Right lobe of liver (tissue), 4 donors: Measurements from ENCODE around the gene PLCL1.

Experiments used
- POLR2A ChIP-seq: fragments of 450-650 bp; IDR thresholded peaks from one replicate; pipeline ENCODE4 v1.6.1; 2017; ENCODE audit warnings: antibody characterized with exemption, mild to moderate bottlenecking
- TF ChIP-seq, protein P1 (sequence below), 4 donors: fragments of 200-600 bp in 3 of 4; fragments of 450-650 bp in 1 of 4; IDR thresholded peaks; one replicate each; pipeline versions ENCODE4 v1.5.1 to v1.8.0; 2016 to 2022; ENCODE audit warnings: antibody characterized with exemption in 4 of 4, mild to moderate bottlenecking in 2 of 4
- donor health status: DM: no; HTN: no; CAD: no.
- donor health status: DM: no; HTN: no; CAD: no.
- donor health status: DM: no; HTN: yes; CAD: no.

DNA sequence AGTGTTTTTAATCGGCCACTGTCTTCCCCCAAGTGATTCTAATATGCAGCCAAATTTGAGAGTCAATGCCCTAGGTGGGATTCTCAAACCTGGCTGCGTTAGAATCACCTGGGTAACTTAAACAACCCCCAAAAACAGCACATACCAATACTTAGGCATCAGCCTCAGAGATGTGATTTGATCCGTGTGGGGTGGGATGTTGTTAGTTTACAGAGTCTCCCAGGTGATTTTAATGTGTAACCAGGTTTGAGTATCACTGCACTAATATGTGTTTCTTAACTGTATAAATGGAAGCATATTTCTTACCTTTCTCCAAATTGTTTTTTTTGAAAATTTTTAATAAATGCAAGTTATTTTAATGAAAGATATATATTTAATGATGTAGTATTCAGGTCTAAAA, 135.4 kb downstream of the PLCL1 start:
- TF ChIP-seq, protein P1, sequence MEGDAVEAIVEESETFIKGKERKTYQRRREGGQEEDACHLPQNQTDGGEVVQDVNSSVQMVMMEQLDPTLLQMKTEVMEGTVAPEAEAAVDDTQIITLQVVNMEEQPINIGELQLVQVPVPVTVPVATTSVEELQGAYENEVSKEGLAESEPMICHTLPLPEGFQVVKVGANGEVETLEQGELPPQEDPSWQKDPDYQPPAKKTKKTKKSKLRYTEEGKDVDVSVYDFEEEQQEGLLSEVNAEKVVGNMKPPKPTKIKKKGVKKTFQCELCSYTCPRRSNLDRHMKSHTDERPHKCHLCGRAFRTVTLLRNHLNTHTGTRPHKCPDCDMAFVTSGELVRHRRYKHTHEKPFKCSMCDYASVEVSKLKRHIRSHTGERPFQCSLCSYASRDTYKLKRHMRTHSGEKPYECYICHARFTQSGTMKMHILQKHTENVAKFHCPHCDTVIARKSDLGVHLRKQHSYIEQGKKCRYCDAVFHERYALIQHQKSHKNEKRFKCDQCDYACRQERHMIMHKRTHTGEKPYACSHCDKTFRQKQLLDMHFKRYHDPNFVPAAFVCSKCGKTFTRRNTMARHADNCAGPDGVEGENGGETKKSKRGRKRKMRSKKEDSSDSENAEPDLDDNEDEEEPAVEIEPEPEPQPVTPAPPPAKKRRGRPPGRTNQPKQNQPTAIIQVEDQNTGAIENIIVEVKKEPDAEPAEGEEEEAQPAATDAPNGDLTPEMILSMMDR (IDR thresholded peaks at IDR 0.05) = no peak
- TF ChIP-seq POLR2A = no peak
